ENCODE results near the gene SDSL. TPM values are rescaled to one million over a fixed set of nuclear protein-coding genes. Genes with fewer than 3 reads are reported as not detected.

SDSL gene
- total RNA-seq, 1 donor from 2014 or later, result 3.1 TPM

DNA sequence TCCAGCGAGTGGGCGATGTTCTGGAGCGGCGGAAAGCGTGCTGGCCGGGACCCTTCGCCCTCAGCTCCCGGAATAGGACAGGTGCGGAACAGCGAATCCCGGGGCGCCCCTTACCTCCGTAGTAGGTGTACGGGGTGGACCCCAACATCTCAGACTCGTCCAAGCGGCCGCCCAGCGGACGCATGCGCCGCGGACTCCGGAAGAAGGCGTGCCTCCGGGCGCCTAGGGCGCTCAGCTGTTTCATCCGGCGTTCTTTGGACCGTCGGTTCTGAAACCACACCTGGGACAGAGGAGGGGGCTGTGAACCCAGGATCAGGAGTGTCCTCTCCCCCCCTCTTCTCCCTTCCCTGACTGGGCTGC is 44.9 kb downstream of the SDSL start:
- DNase-seq (ENCODE audit: low spot score), result no peak
- Histone ChIP-seq H3F3A (ENCODE audit: low read depth) (peaks cover 80% of the 10 kb centered on the region), H3K9ac (no peak overlapping the region), H3K4me2 (peak overlapping the region; percentile 99), H3K4me3 (peak overlapping the region; percentile 95), H3K27me3 (no peaks in the 10 kb centered on the region), H3K4me1 (peaks cover 63% of the 10 kb centered on the region), H3K36me3 (no peaks in the 10 kb centered on the region), H4K20me1 (ENCODE audit: low read depth) (peaks cover 99% of the 10 kb centered on the region), H3K79me2 (ENCODE audit: low read depth) (peaks cover 100% of the 10 kb centered on the region), H2AFZ (replicated peaks) (no peak overlapping the region), H3K9me3 (ENCODE audit: low read depth) (no peaks in the 10 kb centered on the region), H3K27ac (peak overlapping the region; percentile 23)
- peaks cover 69% of the 10 kb centered on the region for H3K27me3 Mint-ChIP-seq (ENCODE audit: insufficient read depth, low read depth)
- H3K4me3 Mint-ChIP-seq, result peak overlapping the region; percentile 52
- no peak overlapping the region for H3K27ac Mint-ChIP-seq
- no peaks in the 10 kb centered on the region for H3K9me3 Mint-ChIP-seq
- peaks cover 5% of the 10 kb centered on the region for H3K36me3 Mint-ChIP-seq
- no peak for TF ChIP-seq EZH2 (IDR thresholded peaks at IDR 0.05)
- TF ChIP-seq CTCF (IDR thresholded peaks at IDR 0.05), result no peak
- TF ChIP-seq EZH2phosphoT487 (IDR thresholded peaks at IDR 0.05), result no peak
- peaks cover 47% of the 10 kb centered on the region for H3K4me1 Mint-ChIP-seq

GRCh38 chr12:113467502-113468364 is 45.6 kb downstream of the SDSL start:
- H3K4me3 ChIP-seq, result peak overlapping the region; percentile 95
- H3K36me3 Mint-ChIP-seq, result peaks cover 5% of the 10 kb centered on the region
- H4K20me1 ChIP-seq (ENCODE audit: low read depth), result peaks cover 99% of the 10 kb centered on the region
- H3K27ac ChIP-seq, result peak overlapping the region; percentile 43
- peaks cover 59% of the 10 kb centered on the region for H3K4me1 ChIP-seq
- peak overlapping the region; percentile 99 for H3K4me2 ChIP-seq
- peaks cover 44% of the 10 kb centered on the region for H3K4me1 Mint-ChIP-seq
- no peak overlapping the region for H3K27ac Mint-ChIP-seq
- H3K79me2 ChIP-seq (ENCODE audit: low read depth), result peaks cover 100% of the 10 kb centered on the region
- no peaks in the 10 kb centered on the region for H3K36me3 ChIP-seq
- H3K9ac ChIP-seq, result no peak overlapping the region
- H3K27me3 ChIP-seq, result no peaks in the 10 kb centered on the region
- peaks cover 74% of the 10 kb centered on the region for H3F3A ChIP-seq (ENCODE audit: low read depth)
- DNase-seq (ENCODE audit: low spot score), result peak; percentile 82
- H3K9me3 Mint-ChIP-seq, result no peaks in the 10 kb centered on the region
- H2AFZ ChIP-seq (replicated peaks), result no peak overlapping the region
- peaks cover 71% of the 10 kb centered on the region for H3K27me3 Mint-ChIP-seq (ENCODE audit: insufficient read depth, low read depth)
- H3K4me3 Mint-ChIP-seq, result peak overlapping the region; percentile 78
- TF ChIP-seq CTCF (IDR thresholded peaks at IDR 0.05) (no peak), EZH2phosphoT487 (IDR thresholded peaks at IDR 0.05) (no peak), EZH2 (IDR thresholded peaks at IDR 0.05) (no peak)
- no peaks in the 10 kb centered on the region for H3K9me3 ChIP-seq (ENCODE audit: low read depth)

DNA sequence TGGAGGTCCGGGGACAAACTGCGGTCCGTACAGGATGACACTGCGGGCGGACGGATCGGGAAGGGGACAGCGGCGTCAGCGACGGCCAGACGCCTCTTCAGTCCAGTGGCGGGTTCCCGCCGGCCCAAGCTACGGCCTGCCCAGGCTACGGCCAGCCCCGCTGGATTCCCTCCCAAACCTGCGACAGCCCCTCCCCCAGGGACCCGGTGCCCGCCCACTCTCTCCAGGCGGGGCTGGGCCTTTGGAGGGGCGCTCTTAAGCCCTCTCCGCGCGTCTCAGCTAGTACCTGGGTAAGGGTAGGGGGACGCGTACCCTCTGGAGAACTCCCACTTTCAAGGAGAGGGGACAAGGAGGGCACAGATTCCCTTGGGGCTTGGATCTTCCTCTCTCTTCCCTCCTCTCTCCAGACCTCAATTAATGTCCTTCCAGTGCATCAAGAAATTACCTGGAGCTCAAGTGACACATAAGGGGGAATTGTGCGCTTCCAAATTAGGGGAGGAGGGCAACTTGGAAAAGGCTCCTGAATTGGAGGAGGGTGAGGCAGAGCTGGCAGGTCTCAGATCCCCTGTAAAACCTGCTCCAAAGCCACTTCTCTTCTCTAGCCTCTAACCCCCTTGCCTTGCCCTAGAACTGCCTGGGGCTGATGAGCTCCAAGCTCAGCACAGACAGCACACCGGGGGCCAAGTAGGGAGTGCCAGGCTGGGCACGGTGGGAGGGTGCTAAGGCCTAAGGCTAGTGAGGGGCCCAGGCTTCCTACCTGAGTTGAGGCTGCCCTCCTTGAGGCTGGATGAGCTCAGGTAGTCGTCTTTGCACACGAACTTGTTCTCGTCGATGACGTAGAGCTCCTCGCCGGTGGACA is 46.4 kb downstream of the SDSL start:
- H3K4me1 ChIP-seq, result peaks cover 54% of the 10 kb centered on the region
- peak overlapping the region; percentile 95 for H3K4me3 ChIP-seq
- TF ChIP-seq CTCF (IDR thresholded peaks at IDR 0.05), result no peak
- no peak for TF ChIP-seq EZH2 (IDR thresholded peaks at IDR 0.05)
- TF ChIP-seq EZH2phosphoT487 (IDR thresholded peaks at IDR 0.05), result no peak
- H3K79me2 ChIP-seq (ENCODE audit: low read depth), result peaks cover 100% of the 10 kb centered on the region
- no peak overlapping the region for H3K9ac ChIP-seq
- H3F3A ChIP-seq (ENCODE audit: low read depth), result peaks cover 72% of the 10 kb centered on the region
- H3K4me2 ChIP-seq, result peak overlapping the region; percentile 99
- Mint-ChIP-seq H3K4me3 (peak overlapping the region; percentile 81), H3K36me3 (peaks cover 5% of the 10 kb centered on the region), H3K4me1 (peaks cover 49% of the 10 kb centered on the region), H3K9me3 (no peaks in the 10 kb centered on the region), H3K27ac (no peak overlapping the region), H3K27me3 (ENCODE audit: insufficient read depth, low read depth) (peaks cover 77% of the 10 kb centered on the region)
- peaks cover 99% of the 10 kb centered on the region for H4K20me1 ChIP-seq (ENCODE audit: low read depth)
- no peaks in the 10 kb centered on the region for H3K36me3 ChIP-seq
- no peaks in the 10 kb centered on the region for H3K27me3 ChIP-seq
- H3K27ac ChIP-seq, result peak overlapping the region; percentile 43
- H2AFZ ChIP-seq (replicated peaks), result no peak overlapping the region
- H3K9me3 ChIP-seq (ENCODE audit: low read depth), result no peaks in the 10 kb centered on the region
- DNase-seq (ENCODE audit: low spot score), result peak; percentile 91

Data from neural progenitor cell (in vitro differentiated cells).